HepG2 (cell line): ENCODE results near the gene REC114. TPM values are rescaled to one million over a fixed set of nuclear protein-coding genes. Genes with fewer than 3 reads are reported as not detected.

Experiments used
- ATAC-seq: fragments of 200-7000 bp; cut with Tn5 transposase; 3 replicates; pipeline ENCODE4 v1.9.1; 2020; ENCODE audit warnings: mild to moderate bottlenecking, moderate library complexity
- BruUV-seq: library from RNA; stranded (reverse); fragments of 400-500 nt; replicated peaks from 2 replicates; lab custom pipeline; 2021; lab: Mats Ljungman, UMichigan
- CTCF ChIA-PET: fragments of 300-600 bp; formaldehyde crosslinking; extraction: SDS; loops from one replicate; lab custom pipeline; 2021; ENCODE audit warnings: low total read pairs, inconsistent platforms, low intra/inter-chr PET ratio; lab: Yijun Ruan, JAX
- POLR2A ChIA-PET: fragments of 350-600 bp; sonication (Branson Sonifier 250); formaldehyde crosslinking; loops from one replicate; lab custom pipeline; 2020; ENCODE audit warnings: antibody characterized with exemption, inconsistent platforms; lab: Yijun Ruan, JAX
- DNase-seq: peaks from one replicate; pipeline ENCODE4 v3.0.0-alpha.2; 2015; ENCODE audit warnings: low spot score
- FAIRE-seq: peaks from 3 replicates; lab custom pipeline; 2011; peaks lifted over from hg19 to GRCh38; lab: Jason Lieb, UNC
- H2AFZ ChIP-seq: one replicate; pipeline ENCODE4 v1.6.1; 2011; ENCODE audit warnings: low read length, inconsistent platforms
- H3K27ac ChIP-seq: fragments of 300-600 bp; 3 replicates; pipeline ENCODE4 v1.8.0; 2011; ENCODE audit warnings: mixed run types, mild to moderate bottlenecking, mixed read lengths, low read length, inconsistent platforms; ENCODE audit not compliant: insufficient read depth; ENCODE audit errors: extremely low read length
- H3K27me3 ChIP-seq, 2 experiments: fragments of 200-600 bp in 1 of 2; 2 replicates in 1 of 2; 3 replicates in 1 of 2; pipeline versions ENCODE4 v1.6.0 to v1.8.0; 2011; ENCODE audit warnings: low read length in 2 of 2, mild to moderate bottlenecking in 2 of 2, moderate library complexity in 2 of 2, inconsistent platforms in 1 of 2; ENCODE audit not compliant: insufficient read depth in 2 of 2, control insufficient read depth in 1 of 2
- H3K36me3 ChIP-seq, 2 experiments: fragments of 200-600 bp in 1 of 2; replicated peaks in 1 of 2; 2 replicates in 1 of 2; 3 replicates in 1 of 2; pipeline versions ENCODE4 v1.5.1 to v1.8.0; 2011; ENCODE audit warnings: low read length in 2 of 2, inconsistent platforms in 1 of 2; ENCODE audit not compliant: insufficient read depth in 2 of 2, control insufficient read depth in 1 of 2
- H3K4me1 ChIP-seq: 2 replicates; pipeline ENCODE4 v1.5.1; 2012; ENCODE audit warnings: low read length, inconsistent platforms; ENCODE audit not compliant: insufficient read depth
- H3K4me2 ChIP-seq: 2 replicates; pipeline ENCODE4 v1.6.0; 2011; ENCODE audit warnings: low read depth, low read length, inconsistent platforms
- H3K4me3 ChIP-seq, 3 experiments: fragments of 200-600 bp in 1 of 3; sonication (generic), shearing (Covaris generic) in 1 of 3; replicated peaks in 1 of 3; 2 replicates each; pipeline ENCODE4 v1.5.1; 2011 to 2016; ENCODE audit warnings: low read length in 3 of 3, inconsistent platforms in 2 of 3, low read depth in 2 of 3, mild to moderate bottlenecking in 2 of 3, control low read depth in 1 of 3, mixed read lengths in 1 of 3; ENCODE audit not compliant: insufficient read depth in 1 of 3
- H3K79me2 ChIP-seq: one replicate; pipeline ENCODE4 v1.6.1; 2011; ENCODE audit warnings: low read length, inconsistent platforms; ENCODE audit not compliant: insufficient read depth
- H3K9ac ChIP-seq: 2 replicates; pipeline ENCODE4 v1.6.0; 2011; ENCODE audit warnings: mild to moderate bottlenecking, low read depth, low read length, inconsistent platforms; ENCODE audit not compliant: insufficient read depth
- H3K9me3 ChIP-seq: 2 replicates; pipeline ENCODE4 v1.5.1; 2012; ENCODE audit warnings: mild to moderate bottlenecking, low read length
- H4K20me1 ChIP-seq: 2 replicates; pipeline ENCODE4 v1.6.0; 2011; ENCODE audit warnings: inconsistent platforms, mild to moderate bottlenecking, low read length, moderate library complexity; ENCODE audit not compliant: insufficient read depth
- BORCS8-MEF2B ChIP-seq: sonication (generic); formaldehyde crosslinking; IDR thresholded peaks from 2 replicates; pipeline ENCODE4 v1.8.0; 2022; ENCODE audit warnings: mild to moderate bottlenecking, missing genetic modification reagents
- HNF4A ChIP-seq: sonication (generic); formaldehyde crosslinking; IDR thresholded peaks from 2 replicates; pipeline ENCODE4 v1.4.0; 2020; ENCODE audit warnings: missing genetic modification reagents
- HOXA3 ChIP-seq: sonication (generic); formaldehyde crosslinking; IDR thresholded peaks from 2 replicates; pipeline ENCODE4 v1.5.0; 2020; ENCODE audit warnings: missing genetic modification reagents
- MAFK ChIP-seq, 2 experiments: IDR thresholded peaks in 1 of 2; conservative IDR thresholded peaks in 1 of 2; 2 replicates each; pipeline ENCODE4 v1.6.1; 2011; ENCODE audit warnings: improper control_type of control experiment in 2 of 2, low read length in 2 of 2
- RFX5 ChIP-seq: IDR thresholded peaks from 2 replicates; pipeline ENCODE4 v1.6.1; 2011; ENCODE audit warnings: low read depth, low read length, improper control_type of control experiment
- SKIL ChIP-seq: sonication (generic); formaldehyde crosslinking; IDR thresholded peaks from 2 replicates; pipeline ENCODE4 v1.8.0; 2022; ENCODE audit warnings: missing genetic modification reagents, mild to moderate bottlenecking, moderate library complexity, borderline replicate concordance
- SP4 ChIP-seq: sonication (generic); formaldehyde crosslinking; IDR thresholded peaks from 2 replicates; pipeline ENCODE4 v1.8.1; 2023; ENCODE audit warnings: mild to moderate bottlenecking, missing genetic modification reagents
- STAT5B ChIP-seq: sonication (generic); formaldehyde crosslinking; IDR thresholded peaks from 2 replicates; pipeline ENCODE4 v1.4.0; 2020; ENCODE audit warnings: missing genetic modification reagents
- ZBTB14 ChIP-seq: sonication (generic); formaldehyde crosslinking; IDR thresholded peaks from 2 replicates; pipeline ENCODE4 v1.4.0; 2020; ENCODE audit warnings: missing genetic modification reagents
- ZBTB39 ChIP-seq: sonication (generic); formaldehyde crosslinking; IDR thresholded peaks from 2 replicates; pipeline ENCODE4 v1.5.0; 2020; ENCODE audit warnings: missing genetic modification reagents
- ZNF709 ChIP-seq: sonication (generic); formaldehyde crosslinking; IDR thresholded peaks from 2 replicates; pipeline ENCODE4 v1.5.0; 2020; ENCODE audit warnings: mild to moderate bottlenecking, missing genetic modification reagents
- WGBS: methylation state at CpG from one replicate; pipeline ENCODE4 v1.1.6; 2017; ENCODE audit warnings: low lambda C conversion rate; 5-methylcytosine and 5-hydroxymethylcytosine counted together
- in situ Hi-C: cut with HindIII; loops from 2 replicates; pipeline ENCODE4 v1.10.0; 2017; ENCODE audit warnings: low pct_unique_long_range_greater_than_20kb; ENCODE audit not compliant: extremely low pct_ligation_motif_present
- intact Hi-C: fragments of 100-400 bp; cut with micrococcal nuclease; formaldehyde crosslinking; loops from one replicate; pipeline ENCODE4 v1.10.0; 2022; ENCODE audit not compliant: unreplicated experiment
- polyA plus RNA-seq, 8 experiments: library from polyadenylated mRNA; depleted of rRNA in 3 of 8; stranded (reverse) in 7 of 8; unstranded in 1 of 8; fragments of >200 nt; fragmentation: Illumina TruSeq in 4 of 8; extraction: Trizol in 4 of 8; gene quantifications; 2 replicates each; pipeline versions ENCODE4 v1.2.1 to v1.2.3, GENCODE V29; 2011 to 2016; ENCODE audit warnings: low read depth in 4 of 8, missing spikeins in 1 of 8, mixed read lengths in 1 of 8; ENCODE audit not compliant: insufficient read depth in 1 of 8
- total RNA-seq, 5 experiments: library from RNA; depleted of rRNA; stranded (reverse); fragments of >200 nt; fragmentation: Illumina TruSeq; extraction: Trizol; gene quantifications; 2 replicates each; pipeline ENCODE4 v1.2.3, GENCODE V29; 2016; ENCODE audit warnings: low read depth in 1 of 5

The REC114 gene
- total and polyA plus RNA-seq, 2 of the 13 experiments (the other 11 are each of a cell fraction or from before 2014, with no cell fraction given) = not detected

- CTCF ChIA-PET = no interaction called here
- peaks cover 20% of the 10 kb centered on the region for H3K79me2 ChIP-seq
- WGBS = 95% methylated on average over 5 of the region's 5 CpGs
- in situ Hi-C loops = no loop called here
- H3K4me1 ChIP-seq = peaks cover 10% of the 10 kb centered on the region; the same call in 1 of the 2 replicates
- TF ChIP-seq SP4 (CRISPR knock-in tag) (no peak), ZBTB39 (CRISPR knock-in tag) (no peak), BORCS8-MEF2B (CRISPR knock-in tag) (no peak), MAFK (conservative IDR thresholded peaks at IDR 0.05 in 1 of 2, IDR thresholded peaks at IDR 0.05 in 1 of 2; ENCODE audit: low read length in 2 of 2) (no peak), ZBTB14 (CRISPR knock-in tag) (no peak), HNF4A (CRISPR knock-in tag) (no peak), ZNF709 (CRISPR knock-in tag) (no peak), SKIL (CRISPR knock-in tag) (no peak), HOXA3 (no peak), RFX5 (no peak), STAT5B (CRISPR knock-in tag) (no peak)
- H2AFZ ChIP-seq = no peak overlapping the region
- H3K4me2 ChIP-seq = no peak overlapping the region
- H3K9me3 ChIP-seq = no peaks in the 10 kb centered on the region
- H4K20me1 ChIP-seq = no peaks in the 10 kb centered on the region; the same call in 1 of the 2 replicates
- no TSS peak for BruUV-seq
- no peak overlapping the region for H3K27ac ChIP-seq
- intact Hi-C loops = no loop called here
- peaks cover 8 to 45% of the 10 kb centered on the region in 2 experiments; a peak in 4 of 5 replicates for H3K36me3 ChIP-seq
- no peak for FAIRE-seq
- ATAC-seq = no peak
- POLR2A ChIA-PET = no interaction called here
- H3K27me3 ChIP-seq = no peaks in the 10 kb centered on the region
- H3K9ac ChIP-seq = no peak overlapping the region
- H3K4me3 ChIP-seq = no peak overlapping the region
- DNase-seq = no peak
Observed at GRCh38 chr15:73590263-73590662, 147.3 kb downstream of the REC114 start.
